PC-9 (cell line): ENCODE measurements around the gene GNB1.

Experiments used
- EZH2 ChIP-seq: fragments of 200-600 bp; sonication (generic); IDR thresholded peaks from 2 replicates; pipeline ENCODE4 v1.8.0; 2017; ENCODE audit warnings: antibody characterized with exemption, low read depth
- TF ChIP-seq, protein P1 (sequence below): fragments of 200-600 bp; sonication (generic); conservative IDR thresholded peaks from 2 replicates; pipeline ENCODE4 v1.6.1; 2017; ENCODE audit warnings: mixed run types, antibody characterized with exemption, mild to moderate bottlenecking, moderate library complexity

DNA sequence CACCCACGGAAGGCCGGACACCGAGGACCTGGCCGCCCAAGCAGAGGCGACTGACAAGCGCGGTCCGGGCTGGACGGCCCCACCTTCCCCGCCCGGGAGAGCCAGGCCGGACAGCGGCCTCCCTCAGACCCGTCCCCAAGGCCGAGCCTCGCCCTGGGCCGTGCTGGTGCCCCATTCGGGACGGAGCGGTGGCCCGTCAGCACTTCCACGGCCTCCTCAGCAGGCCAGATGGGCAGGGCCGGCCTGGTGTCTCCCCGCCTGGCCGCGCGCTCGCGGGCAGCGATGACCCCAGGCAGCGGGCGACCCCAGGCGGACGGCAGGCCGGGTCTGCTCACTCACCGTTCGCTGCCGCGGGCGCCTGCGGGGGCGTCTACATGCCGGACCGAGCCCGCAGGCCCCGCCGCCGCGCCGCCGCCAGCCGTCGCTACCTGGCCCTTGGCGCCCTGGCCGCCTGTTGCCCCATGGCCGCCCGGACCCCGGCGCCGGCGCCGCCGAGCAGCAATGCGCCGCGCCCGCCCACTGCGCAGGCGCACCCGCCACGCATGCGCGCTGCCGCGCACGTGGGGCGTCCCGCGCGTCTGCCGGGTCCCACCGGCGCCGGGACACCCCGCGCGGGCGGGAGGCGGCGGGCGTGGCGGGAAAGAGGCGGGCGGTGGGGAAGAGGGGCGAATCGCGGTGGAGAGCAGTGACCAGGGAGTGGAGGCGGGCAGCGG, 112.8 kb downstream of the GNB1 start, which contains the start of gene NADK:
- TF ChIP-seq, protein P1, sequence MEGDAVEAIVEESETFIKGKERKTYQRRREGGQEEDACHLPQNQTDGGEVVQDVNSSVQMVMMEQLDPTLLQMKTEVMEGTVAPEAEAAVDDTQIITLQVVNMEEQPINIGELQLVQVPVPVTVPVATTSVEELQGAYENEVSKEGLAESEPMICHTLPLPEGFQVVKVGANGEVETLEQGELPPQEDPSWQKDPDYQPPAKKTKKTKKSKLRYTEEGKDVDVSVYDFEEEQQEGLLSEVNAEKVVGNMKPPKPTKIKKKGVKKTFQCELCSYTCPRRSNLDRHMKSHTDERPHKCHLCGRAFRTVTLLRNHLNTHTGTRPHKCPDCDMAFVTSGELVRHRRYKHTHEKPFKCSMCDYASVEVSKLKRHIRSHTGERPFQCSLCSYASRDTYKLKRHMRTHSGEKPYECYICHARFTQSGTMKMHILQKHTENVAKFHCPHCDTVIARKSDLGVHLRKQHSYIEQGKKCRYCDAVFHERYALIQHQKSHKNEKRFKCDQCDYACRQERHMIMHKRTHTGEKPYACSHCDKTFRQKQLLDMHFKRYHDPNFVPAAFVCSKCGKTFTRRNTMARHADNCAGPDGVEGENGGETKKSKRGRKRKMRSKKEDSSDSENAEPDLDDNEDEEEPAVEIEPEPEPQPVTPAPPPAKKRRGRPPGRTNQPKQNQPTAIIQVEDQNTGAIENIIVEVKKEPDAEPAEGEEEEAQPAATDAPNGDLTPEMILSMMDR: no peak
- no peak for TF ChIP-seq EZH2
